RWPE2 (cell line): ENCODE measurements around the gene KIF1B.
A peak's percentile ranks its signal among the peaks of the same experiment; 100 is the strongest.
"Not testable (repeated sequence)": the region's sequence is repeated elsewhere in the genome, so short reads cannot be mapped to it uniquely, and the experiment has no call there.

Source experiments
- ATAC-seq: fragments of 200-7000 bp; cut with Tn5 transposase; 3 replicates; pipeline ENCODE4 v1.9.1; 2021; ENCODE audit warnings: low read depth
- DNase-seq: peaks from one replicate; pipeline ENCODE4 v3.0.0-alpha.2; 2020; ENCODE audit warnings: low spot score
- H3K27ac ChIP-seq: fragments of 450-650 bp; 2 replicates; pipeline ENCODE4 v1.5.1; 2017; ENCODE audit warnings: mild to moderate bottlenecking; ENCODE audit not compliant: poor library complexity, severe bottlenecking
- H3K27me3 ChIP-seq: fragments of 250-450 bp; sonication (Bioruptor Pico); 2 replicates; pipeline ENCODE4 v1.5.1; 2021; ENCODE audit warnings: mild to moderate bottlenecking, moderate library complexity; ENCODE audit not compliant: insufficient read depth, poor library complexity, severe bottlenecking
- H3K36me3 ChIP-seq: fragments of 250-450 bp; sonication (Bioruptor Pico); 2 replicates; pipeline ENCODE4 v1.5.1; 2020; ENCODE audit warnings: low read depth, mild to moderate bottlenecking, moderate library complexity
- H3K4me1 ChIP-seq: fragments of 250-450 bp; sonication (Bioruptor Pico); 2 replicates; pipeline ENCODE4 v1.5.1; 2021; ENCODE audit warnings: mild to moderate bottlenecking, moderate library complexity; ENCODE audit not compliant: insufficient read depth, poor library complexity, severe bottlenecking
- H3K4me3 ChIP-seq: fragments of 250-450 bp; sonication (Bioruptor Pico); 2 replicates; pipeline ENCODE4 v1.5.1; 2021; ENCODE audit warnings: mild to moderate bottlenecking, moderate library complexity; ENCODE audit not compliant: severe bottlenecking
- H3K9me3 ChIP-seq: fragments of 250-450 bp; sonication (Bioruptor Pico); 2 replicates; pipeline ENCODE4 v1.5.1; 2021; ENCODE audit warnings: mild to moderate bottlenecking, moderate library complexity; ENCODE audit not compliant: severe bottlenecking
- TF ChIP-seq, protein P1 (sequence below): fragments of 450-650 bp; IDR thresholded peaks from one replicate; pipeline ENCODE4 v1.5.1; 2017; ENCODE audit warnings: mild to moderate bottlenecking, moderate library complexity; ENCODE audit not compliant: poor library complexity, severe bottlenecking

The KIF1B gene

GRCh38 chr1:10360045-10360444 lies 149.7 kb downstream of the KIF1B start:
- no peak overlapping the region for H3K4me3 ChIP-seq
- no peak overlapping the region for H3K27ac ChIP-seq
- TF ChIP-seq, protein P1, sequence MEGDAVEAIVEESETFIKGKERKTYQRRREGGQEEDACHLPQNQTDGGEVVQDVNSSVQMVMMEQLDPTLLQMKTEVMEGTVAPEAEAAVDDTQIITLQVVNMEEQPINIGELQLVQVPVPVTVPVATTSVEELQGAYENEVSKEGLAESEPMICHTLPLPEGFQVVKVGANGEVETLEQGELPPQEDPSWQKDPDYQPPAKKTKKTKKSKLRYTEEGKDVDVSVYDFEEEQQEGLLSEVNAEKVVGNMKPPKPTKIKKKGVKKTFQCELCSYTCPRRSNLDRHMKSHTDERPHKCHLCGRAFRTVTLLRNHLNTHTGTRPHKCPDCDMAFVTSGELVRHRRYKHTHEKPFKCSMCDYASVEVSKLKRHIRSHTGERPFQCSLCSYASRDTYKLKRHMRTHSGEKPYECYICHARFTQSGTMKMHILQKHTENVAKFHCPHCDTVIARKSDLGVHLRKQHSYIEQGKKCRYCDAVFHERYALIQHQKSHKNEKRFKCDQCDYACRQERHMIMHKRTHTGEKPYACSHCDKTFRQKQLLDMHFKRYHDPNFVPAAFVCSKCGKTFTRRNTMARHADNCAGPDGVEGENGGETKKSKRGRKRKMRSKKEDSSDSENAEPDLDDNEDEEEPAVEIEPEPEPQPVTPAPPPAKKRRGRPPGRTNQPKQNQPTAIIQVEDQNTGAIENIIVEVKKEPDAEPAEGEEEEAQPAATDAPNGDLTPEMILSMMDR = no peak
- DNase-seq (no peak), ATAC-seq (no peak)
- no peaks in the 10 kb centered on the region for H3K27me3 ChIP-seq
- no peaks in the 10 kb centered on the region for H3K4me1 ChIP-seq
- peaks cover 41% of the 10 kb centered on the region for H3K36me3 ChIP-seq
- H3K9me3 ChIP-seq = no peaks in the 10 kb centered on the region

- ATAC-seq = no peak
- Histone ChIP-seq H3K36me3 (peaks cover 42% of the 10 kb centered on the region), H3K27ac (no peak overlapping the region), H3K27me3 (no peaks in the 10 kb centered on the region), H3K4me1 (no peaks in the 10 kb centered on the region), H3K4me3 (no peak overlapping the region), H3K9me3 (no peaks in the 10 kb centered on the region)
- no peak for DNase-seq
- TF ChIP-seq, protein P1 = no peak
Observed at GRCh38 chr1:10361515-10361914, 151.1 kb downstream of the KIF1B start.

- no peaks in the 10 kb centered on the region for H3K27me3 ChIP-seq
- ATAC-seq (no peak), DNase-seq (no peak)
- no peaks in the 10 kb centered on the region for H3K9me3 ChIP-seq
- H3K4me1 ChIP-seq = no peaks in the 10 kb centered on the region
- no peak overlapping the region for H3K27ac ChIP-seq
- H3K36me3 ChIP-seq = peaks cover 53% of the 10 kb centered on the region
- H3K4me3 ChIP-seq = no peak overlapping the region
- TF ChIP-seq, protein P1 = no peak
Observed at GRCh38 chr1:10368194-10368593, 157.8 kb downstream of the KIF1B start.

GRCh38 chr1:10374442-10374860 lies 164.1 kb downstream of the KIF1B start:
- Histone ChIP-seq H3K27ac (no peak overlapping the region), H3K27me3 (no peaks in the 10 kb centered on the region), H3K4me3 (no peak overlapping the region), H3K36me3 (peaks cover 38% of the 10 kb centered on the region), H3K9me3 (no peaks in the 10 kb centered on the region), H3K4me1 (no peaks in the 10 kb centered on the region)
- ATAC-seq (no peak), DNase-seq (no peak)
- TF ChIP-seq, protein P1 = no peak

DNA sequence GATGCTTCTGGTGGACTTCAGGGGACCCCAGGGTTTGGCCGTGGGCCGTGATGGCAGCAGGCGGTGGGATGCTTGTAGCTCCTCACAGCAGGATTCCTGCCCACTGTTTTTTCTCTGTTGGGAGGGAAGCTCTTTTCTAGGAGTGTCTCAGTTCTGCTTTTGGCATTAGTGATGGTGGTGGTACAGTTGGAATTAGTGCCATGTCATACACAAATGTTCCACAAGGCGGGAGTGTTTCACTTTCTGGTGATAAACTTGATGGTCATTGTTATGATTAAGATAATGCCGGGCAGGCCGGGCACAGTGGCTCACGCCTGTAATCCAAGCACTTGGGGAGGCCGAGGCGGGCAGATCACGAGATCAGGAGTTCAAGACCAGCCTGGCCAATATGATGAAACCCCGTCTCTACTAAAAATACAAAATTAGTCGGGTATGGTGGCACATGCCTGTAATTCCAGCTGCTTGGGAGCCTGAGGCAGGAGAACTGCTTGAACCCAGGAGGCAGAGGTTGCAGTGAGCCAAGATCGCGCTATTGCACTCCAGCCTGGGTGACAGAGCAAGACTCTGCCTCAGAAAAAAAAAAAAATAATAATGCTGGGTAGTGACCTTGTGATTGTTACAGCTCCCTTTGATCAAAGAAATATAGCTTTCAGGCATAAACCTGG lies 167.1 kb downstream of the KIF1B start:
- H3K4me1 ChIP-seq, DNase-seq, H3K27me3 ChIP-seq, H3K4me3 ChIP-seq, H3K27ac ChIP-seq, H3K9me3 ChIP-seq: not testable (repeated sequence)
- TF ChIP-seq, protein P1 = peak; percentile 88
- H3K36me3 ChIP-seq = peaks cover 24% of the 10 kb centered on the region
- ATAC-seq = peak; percentile 84
